GM18502 (cell line): ENCODE results near the gene PGF.
A peak's percentile ranks its signal among the peaks of the same experiment; 100 is the strongest.
"Not testable (repeated sequence)": the region's sequence is repeated elsewhere in the genome, so short reads cannot be mapped to it uniquely, and the experiment has no call there.

Experiments
- ATAC-seq: cut with Tn5 transposase; IDR thresholded peaks from one replicate; pipeline ENCODE4 v1.9.1; 2021; ENCODE audit warnings: mild to moderate bottlenecking; ENCODE audit not compliant: unreplicated experiment, poor library complexity

Gene PGF

GRCh38 chr14:74955229-74956026 is at the start of gene PGF:
Gene PGF, minus strand, starts transcription at chr14:74955597. Its CDS starts 355 bp downstream, at chr14:74955242.
- ATAC-seq = no peak

GRCh38 chr14:75003250-75004027 is 48.0 kb upstream of the PGF start:
- peak; percentile 3 for ATAC-seq

GRCh38 chr14:75002392-75003249 is 47.2 kb upstream of the PGF start, which contains the start of gene EIF2B2:
Gene EIF2B2, plus strand, starts transcription at chr14:75002921. Its CDS starts 70 bp downstream, at chr14:75002991.
- peak; percentile 97 for ATAC-seq

- ATAC-seq = no peak
These were observed 46.5 kb upstream of the PGF start for GRCh38 chr14:75001899-75002298.

- no peak for ATAC-seq
These were observed 45.9 kb upstream of the PGF start for GRCh38 chr14:75001261-75001660.

GRCh38 chr14:74995781-74996180 is 40.4 kb upstream of the PGF start:
- ATAC-seq = not testable (repeated sequence)

GRCh38 chr14:74994182-74994581 is 38.8 kb upstream of the PGF start:
- ATAC-seq = not testable (repeated sequence)

- ATAC-seq = no peak
These were observed 33.6 kb upstream of the PGF start for GRCh38 chr14:74988993-74989392.

GRCh38 chr14:74988131-74988530 is 32.7 kb upstream of the PGF start:
- no peak for ATAC-seq

- no peak for ATAC-seq
These were observed 30.4 kb upstream of the PGF start for GRCh38 chr14:74985806-74986205.

GRCh38 chr14:74985028-74985310 is 29.6 kb upstream of the PGF start:
- no peak for ATAC-seq

GRCh38 chr14:74984236-74985027 is 29.0 kb upstream of the PGF start:
- ATAC-seq = no peak

GRCh38 chr14:74983343-74983742 is 27.9 kb upstream of the PGF start:
- no peak for ATAC-seq

- ATAC-seq = no peak
These were observed 27.3 kb upstream of the PGF start for GRCh38 chr14:74982661-74983060.

- no peak for ATAC-seq
These were observed 26.4 kb upstream of the PGF start for GRCh38 chr14:74981833-74982232.

- ATAC-seq = no peak
These were observed 26.0 kb upstream of the PGF start for GRCh38 chr14:74981462-74981782.

GRCh38 chr14:74980731-74981461 is 25.5 kb upstream of the PGF start:
- ATAC-seq = no peak

GRCh38 chr14:74980398-74980730 is 25.0 kb upstream of the PGF start:
- ATAC-seq = no peak
